ENCODE data around the gene RNF8. TPM values are rescaled to one million over a fixed set of nuclear protein-coding genes. Genes with fewer than 3 reads are reported as not detected.
"Not testable (repeated sequence)": the region's sequence is repeated elsewhere in the genome, so short reads cannot be mapped to it uniquely, and the experiment has no call there.

The RNF8 gene, protein sequence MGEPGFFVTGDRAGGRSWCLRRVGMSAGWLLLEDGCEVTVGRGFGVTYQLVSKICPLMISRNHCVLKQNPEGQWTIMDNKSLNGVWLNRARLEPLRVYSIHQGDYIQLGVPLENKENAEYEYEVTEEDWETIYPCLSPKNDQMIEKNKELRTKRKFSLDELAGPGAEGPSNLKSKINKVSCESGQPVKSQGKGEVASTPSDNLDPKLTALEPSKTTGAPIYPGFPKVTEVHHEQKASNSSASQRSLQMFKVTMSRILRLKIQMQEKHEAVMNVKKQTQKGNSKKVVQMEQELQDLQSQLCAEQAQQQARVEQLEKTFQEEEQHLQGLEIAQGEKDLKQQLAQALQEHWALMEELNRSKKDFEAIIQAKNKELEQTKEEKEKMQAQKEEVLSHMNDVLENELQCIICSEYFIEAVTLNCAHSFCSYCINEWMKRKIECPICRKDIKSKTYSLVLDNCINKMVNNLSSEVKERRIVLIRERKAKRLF
- 30.8 and 34.2 TPM in 2 replicates for total RNA-seq
- long read RNA-seq, full-length matches to known transcripts = 53 of 67 reads
- long read RNA-seq, partial matches to known transcripts = 4 of 67 reads
- long read RNA-seq, other reads (novel, unspliced or antisense) = 10 of 67 reads

- Mint-ChIP-seq H3K36me3 (ENCODE audit: insufficient read depth) (no peaks in the 10 kb centered on the region), H3K9me3 (ENCODE audit: low read depth) (no peaks in the 10 kb centered on the region), H3K27me3 (peaks cover 5% of the 10 kb centered on the region), H3K4me3 (ENCODE audit: low read depth) (peak within 1 kb of the TSS; percentile 92), H3K4me1 (ENCODE audit: low read depth) (peaks cover 19% of the 10 kb centered on the region), H3K27ac (peak within 1 kb of the TSS; percentile 94)
- TF ChIP-seq CTCF (IDR thresholded peaks at IDR 0.05; ENCODE audit: unreplicated experiment) = no peak
- peak; percentile 85 for DNase-seq (ENCODE audit: low spot score, unreplicated experiment)
Measured at GRCh38 chr6:37353761-37354525, at the start of gene RNF8. Gene RNF8 (plus strand): TSS chr6:37353983. CDS start chr6:37354165, 182 bp downstream.

GRCh38 chr6:37304766-37305165, 49.0 kb upstream of the RNF8 start:
- no peak for DNase-seq (ENCODE audit: low spot score, unreplicated experiment)
- Mint-ChIP-seq H3K4me1 (ENCODE audit: low read depth) (peaks cover 5% of the 10 kb centered on the region), H3K27ac (no peak overlapping the region), H3K27me3 (no peaks in the 10 kb centered on the region), H3K36me3 (ENCODE audit: insufficient read depth) (peaks cover 11% of the 10 kb centered on the region), H3K9me3 (ENCODE audit: low read depth) (no peaks in the 10 kb centered on the region), H3K4me3 (ENCODE audit: low read depth) (no peak overlapping the region)
- TF ChIP-seq CTCF (IDR thresholded peaks at IDR 0.05; ENCODE audit: unreplicated experiment) = no peak

DNA sequence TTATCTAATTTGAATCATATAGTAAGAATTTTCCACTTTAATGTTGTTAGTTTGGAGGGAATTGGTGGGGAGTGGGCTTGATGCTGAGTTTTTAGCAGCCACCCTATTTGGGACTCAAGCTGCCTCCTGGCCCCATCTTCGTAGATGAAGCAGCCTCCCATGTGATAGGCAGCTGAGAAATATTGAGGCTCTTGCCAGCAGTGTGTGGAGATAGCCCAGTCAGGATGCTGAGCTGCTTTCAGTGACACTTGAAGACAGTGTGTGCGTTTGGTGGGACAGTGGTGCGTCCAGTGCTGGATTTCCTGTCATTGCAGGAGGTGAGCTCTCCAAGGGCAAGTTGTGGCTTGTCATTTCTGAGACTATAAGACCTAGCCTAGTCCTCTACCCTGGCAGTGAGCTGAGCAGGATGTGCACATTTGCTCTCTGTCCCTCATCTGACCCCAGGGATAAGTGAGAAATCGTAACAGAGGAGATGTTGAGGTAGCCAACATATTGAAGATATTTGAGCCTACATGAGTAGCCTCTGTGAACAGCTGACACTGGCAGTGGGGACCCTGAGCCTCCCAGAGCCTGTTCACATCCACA, 47.9 kb upstream of the RNF8 start:
- no peaks in the 10 kb centered on the region for H3K27me3 Mint-ChIP-seq
- DNase-seq (ENCODE audit: low spot score, unreplicated experiment) = no peak
- TF ChIP-seq CTCF (IDR thresholded peaks at IDR 0.05; ENCODE audit: unreplicated experiment) = no peak
- no peaks in the 10 kb centered on the region for H3K9me3 Mint-ChIP-seq (ENCODE audit: low read depth)
- peaks cover 5% of the 10 kb centered on the region for H3K4me1 Mint-ChIP-seq (ENCODE audit: low read depth)
- H3K36me3 Mint-ChIP-seq (ENCODE audit: insufficient read depth) = peaks cover 11% of the 10 kb centered on the region
- no peak overlapping the region for H3K27ac Mint-ChIP-seq
- H3K4me3 Mint-ChIP-seq (ENCODE audit: low read depth) = no peak overlapping the region

DNA sequence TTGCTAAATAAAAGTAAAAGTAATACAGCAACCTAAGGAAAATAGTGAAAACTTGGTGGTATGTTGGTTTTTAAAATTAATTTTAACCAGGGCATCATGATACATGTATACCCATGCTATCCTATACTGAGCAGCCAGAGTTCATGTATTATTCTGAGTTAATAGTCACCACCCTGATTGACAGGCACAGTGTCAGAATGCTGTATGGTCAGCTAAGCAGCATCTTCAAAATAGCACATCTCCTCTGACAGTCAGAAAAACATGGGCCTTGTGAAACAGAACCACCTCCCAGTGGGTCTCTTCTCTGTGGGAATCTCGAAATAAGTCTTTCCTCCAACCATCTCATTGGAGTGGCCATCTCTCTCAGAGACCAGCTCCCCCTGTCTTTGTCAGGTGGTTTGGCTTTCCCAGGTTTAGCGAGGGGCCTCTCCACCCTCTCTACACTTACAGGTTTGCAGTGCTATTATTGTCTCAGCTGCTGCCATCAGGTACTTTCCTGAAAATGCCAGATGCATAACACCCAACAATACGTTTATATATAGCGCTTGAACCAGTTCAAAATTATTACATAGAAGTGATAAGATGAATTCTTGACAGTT, 47.1 kb upstream of the RNF8 start:
- no peak overlapping the region for H3K27ac Mint-ChIP-seq
- no peaks in the 10 kb centered on the region for H3K9me3 Mint-ChIP-seq (ENCODE audit: low read depth)
- H3K36me3 Mint-ChIP-seq (ENCODE audit: insufficient read depth) = peaks cover 11% of the 10 kb centered on the region
- TF ChIP-seq CTCF (IDR thresholded peaks at IDR 0.05; ENCODE audit: unreplicated experiment) = no peak
- H3K27me3 Mint-ChIP-seq = no peaks in the 10 kb centered on the region
- H3K4me1 Mint-ChIP-seq (ENCODE audit: low read depth) = peaks cover 8% of the 10 kb centered on the region
- H3K4me3 Mint-ChIP-seq (ENCODE audit: low read depth) = no peak overlapping the region
- no peak for DNase-seq (ENCODE audit: low spot score, unreplicated experiment)

DNA sequence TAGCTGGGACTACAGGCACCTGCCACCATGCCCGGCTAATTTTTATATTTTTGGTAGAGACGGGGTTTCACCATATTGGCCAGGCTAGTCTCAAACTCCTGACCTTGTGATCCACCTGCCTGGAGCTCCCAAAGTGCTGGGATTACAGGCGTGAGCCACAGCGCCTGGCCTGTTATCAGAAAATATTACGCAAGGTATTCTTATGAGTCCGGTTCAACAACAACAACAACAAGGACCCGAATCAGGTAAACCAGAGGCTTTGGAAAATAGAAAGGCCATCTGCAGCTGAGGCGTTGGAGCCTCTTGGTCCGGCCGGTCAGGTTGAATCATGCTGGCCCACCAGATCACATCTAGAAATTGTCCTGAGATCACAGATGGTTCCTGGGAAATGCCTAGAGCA, 46.3 kb upstream of the RNF8 start:
- not testable (repeated sequence) for H3K4me1 Mint-ChIP-seq (ENCODE audit: low read depth); H3K9me3 Mint-ChIP-seq (ENCODE audit: low read depth); DNase-seq (ENCODE audit: low spot score, unreplicated experiment); H3K27ac Mint-ChIP-seq; H3K27me3 Mint-ChIP-seq; H3K4me3 Mint-ChIP-seq (ENCODE audit: low read depth)
- peaks cover 11% of the 10 kb centered on the region for H3K36me3 Mint-ChIP-seq (ENCODE audit: insufficient read depth)
